Measurements from ENCODE around the gene FRAS1. TPM values are rescaled to one million over a fixed set of nuclear protein-coding genes. Genes with fewer than 3 reads are reported as not detected.

Gene FRAS1
- total RNA-seq, 4 donors from 2014 or later: 3.1 to 11.4 (median 6.7) TPM

- no peak for DNase-seq
- H3K4me3 ChIP-seq: no peak overlapping the region
- peaks cover 0 to 6% (median 0%) of the 10 kb centered on the region in 3 donors for H3K4me1 ChIP-seq
- H3K27ac ChIP-seq: no peak overlapping the region
- no peaks in the 10 kb centered on the region for H3K36me3 ChIP-seq
- 68 to 76% methylated on average over 3 of the region's 3 CpGs for WGBS, 2 donors
- intact Hi-C loops (cut with DNase I): loop anchor here (10.0 kb wide), 2 partner anchors 448 to 558 kb away; no protein-coding TSS in a partner anchor
- no peak for TF ChIP-seq CTCF (IDR thresholded peaks at IDR 0.05)
- TF ChIP-seq POLR2A (IDR thresholded peaks at IDR 0.05): no peak
- no peaks in the 10 kb centered on the region for H3K9me3 ChIP-seq
- H3K27me3 ChIP-seq: no peaks in the 10 kb centered on the region
Observed at GRCh38 chr4:78512357-78512920, 455.3 kb downstream of the FRAS1 start.

GRCh38 chr4:78513411-78513975 lies 456.4 kb downstream of the FRAS1 start:
- intact Hi-C loops (cut with DNase I): loop anchor here (10.0 kb wide), 2 partner anchors 449 to 559 kb away; no protein-coding TSS in a partner anchor
- H3K27me3 ChIP-seq: no peaks in the 10 kb centered on the region
- no peaks in the 10 kb centered on the region for H3K36me3 ChIP-seq
- H3K4me3 ChIP-seq: no peak overlapping the region
- no peak overlapping the region for H3K27ac ChIP-seq
- peaks cover 0 to 6% (median 0%) of the 10 kb centered on the region in 3 donors for H3K4me1 ChIP-seq
- DNase-seq: no peak
- WGBS, 2 donors: 71 to 86% methylated on average over 3 of the region's 3 CpGs
- no peaks in the 10 kb centered on the region for H3K9me3 ChIP-seq
- TF ChIP-seq POLR2A (IDR thresholded peaks at IDR 0.05): no peak
- no peak for TF ChIP-seq CTCF (IDR thresholded peaks at IDR 0.05)

GRCh38 chr4:78517050-78517652 lies 460.0 kb downstream of the FRAS1 start:
- TF ChIP-seq POLR2A (IDR thresholded peaks at IDR 0.05) (no peak), CTCF (IDR thresholded peaks at IDR 0.05) (peak; percentile 19 to 71 (median 48))
- no peak for DNase-seq

GRCh38 chr4:78518561-78518960 lies 461.4 kb downstream of the FRAS1 start:
- 69 to 78% methylated on average over 2 to 3 of the region's 3 CpGs for WGBS, 2 donors
- Histone ChIP-seq H3K27ac (no peak overlapping the region), H3K27me3 (no peaks in the 10 kb centered on the region), H3K9me3 (no peaks in the 10 kb centered on the region), H3K4me3 (no peak overlapping the region), H3K36me3 (peaks cover 0 to 3% (median 0%) of the 10 kb centered on the region in 3 donors), H3K4me1 (peaks cover 0 to 6% (median 0%) of the 10 kb centered on the region in 3 donors)
- no peak for TF ChIP-seq CTCF (IDR thresholded peaks at IDR 0.05)
- TF ChIP-seq POLR2A (IDR thresholded peaks at IDR 0.05): no peak
- intact Hi-C loops (cut with DNase I): loop anchor here (10.0 kb wide), 2 partner anchors 454 to 564 kb away; no protein-coding TSS in a partner anchor
- no peak for DNase-seq

More at GRCh38 chr4:78517050-78517652, 460.0 kb downstream of the FRAS1 start:
- intact Hi-C loops (cut with DNase I): loop anchor here (10.0 kb wide), 2 partner anchors 452 to 562 kb away; no protein-coding TSS in a partner anchor
- peaks cover 0 to 6% (median 0%) of the 10 kb centered on the region in 3 donors for H3K4me1 ChIP-seq
- no peak overlapping the region for H3K27ac ChIP-seq
- H3K36me3 ChIP-seq: no peaks in the 10 kb centered on the region
- no peaks in the 10 kb centered on the region for H3K27me3 ChIP-seq
- 12 to 18% methylated on average over 3 of the region's 3 CpGs for WGBS, 2 donors
- H3K9me3 ChIP-seq: no peaks in the 10 kb centered on the region
- H3K4me3 ChIP-seq: no peak overlapping the region

GRCh38 chr4:78519962-78520361 lies 462.8 kb downstream of the FRAS1 start:
- H3K4me1 ChIP-seq: peaks cover 0 to 6% (median 0%) of the 10 kb centered on the region in 3 donors
- WGBS, 2 donors: 84 to 85% methylated on average over 3 of the region's 3 CpGs
- H3K9me3 ChIP-seq: no peaks in the 10 kb centered on the region
- no peaks in the 10 kb centered on the region for H3K27me3 ChIP-seq
- intact Hi-C loops (cut with DNase I): loop anchor here (10.0 kb wide), 2 partner anchors 455 to 565 kb away; no protein-coding TSS in a partner anchor
- H3K27ac ChIP-seq: no peak overlapping the region
- H3K4me3 ChIP-seq: no peak overlapping the region
- no peak for TF ChIP-seq POLR2A (IDR thresholded peaks at IDR 0.05)
- TF ChIP-seq CTCF (IDR thresholded peaks at IDR 0.05): no peak
- no peak for DNase-seq
- H3K36me3 ChIP-seq: peaks cover 0 to 3% (median 0%) of the 10 kb centered on the region in 3 donors
